ENCODE measurements around the gene NLRP10. TPM values are rescaled to one million over a fixed set of nuclear protein-coding genes. Genes with fewer than 3 reads are reported as not detected.

The NLRP10 gene
- total RNA-seq, 1 experiment from 2014 or later = 0.96 TPM

DNA sequence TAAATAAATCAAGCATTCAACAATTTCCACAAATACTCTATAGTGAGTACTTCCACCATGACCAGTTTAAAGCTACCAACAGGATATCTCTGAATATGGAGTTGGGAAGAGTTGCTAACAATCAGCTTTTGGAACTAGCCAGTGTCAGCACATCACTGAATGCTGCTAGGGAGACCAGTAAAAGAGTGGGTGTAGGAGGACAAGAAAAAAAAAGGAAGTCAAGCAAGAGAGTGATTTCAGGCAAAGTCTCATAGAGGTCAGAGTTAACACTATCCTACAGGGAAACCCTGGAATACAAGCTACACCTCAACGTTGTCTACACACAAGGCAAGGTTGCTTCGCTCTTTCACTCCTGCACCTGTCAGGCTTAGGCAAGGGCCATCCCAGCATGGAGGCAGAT is 46.1 kb upstream of the NLRP10 start:
- no peaks in the 10 kb centered on the region for H3K9me3 ChIP-seq (ENCODE audit: insufficient read depth, low read depth)
- no peak overlapping the region for H3K27ac ChIP-seq
- CTCF ChIA-PET = no interaction called here
- H3K79me2 ChIP-seq (ENCODE audit: low read depth) = no peaks in the 10 kb centered on the region
- no peaks in the 10 kb centered on the region for H3K36me3 ChIP-seq (ENCODE audit: low read depth)
- intact Hi-C loops (cut with micrococcal nuclease; ENCODE audit: unreplicated experiment) = no loop called here
- no peak overlapping the region for H2AFZ ChIP-seq
- H3F3A ChIP-seq (ENCODE audit: insufficient read depth, low read depth) = no peaks in the 10 kb centered on the region
- H4K20me1 ChIP-seq (ENCODE audit: insufficient read depth) = no peaks in the 10 kb centered on the region
- TF ChIP-seq EZH2 (IDR thresholded peaks at IDR 0.05; ENCODE audit: low read depth) = no peak
- TF ChIP-seq, protein P1, sequence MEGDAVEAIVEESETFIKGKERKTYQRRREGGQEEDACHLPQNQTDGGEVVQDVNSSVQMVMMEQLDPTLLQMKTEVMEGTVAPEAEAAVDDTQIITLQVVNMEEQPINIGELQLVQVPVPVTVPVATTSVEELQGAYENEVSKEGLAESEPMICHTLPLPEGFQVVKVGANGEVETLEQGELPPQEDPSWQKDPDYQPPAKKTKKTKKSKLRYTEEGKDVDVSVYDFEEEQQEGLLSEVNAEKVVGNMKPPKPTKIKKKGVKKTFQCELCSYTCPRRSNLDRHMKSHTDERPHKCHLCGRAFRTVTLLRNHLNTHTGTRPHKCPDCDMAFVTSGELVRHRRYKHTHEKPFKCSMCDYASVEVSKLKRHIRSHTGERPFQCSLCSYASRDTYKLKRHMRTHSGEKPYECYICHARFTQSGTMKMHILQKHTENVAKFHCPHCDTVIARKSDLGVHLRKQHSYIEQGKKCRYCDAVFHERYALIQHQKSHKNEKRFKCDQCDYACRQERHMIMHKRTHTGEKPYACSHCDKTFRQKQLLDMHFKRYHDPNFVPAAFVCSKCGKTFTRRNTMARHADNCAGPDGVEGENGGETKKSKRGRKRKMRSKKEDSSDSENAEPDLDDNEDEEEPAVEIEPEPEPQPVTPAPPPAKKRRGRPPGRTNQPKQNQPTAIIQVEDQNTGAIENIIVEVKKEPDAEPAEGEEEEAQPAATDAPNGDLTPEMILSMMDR (conservative IDR thresholded peaks at IDR 0.05) = no peak
- no peaks in the 10 kb centered on the region for H3K9me2 ChIP-seq (ENCODE audit: insufficient read depth)
- POLR2A ChIA-PET (ENCODE audit: unreplicated experiment) = no interaction called here
- BruUV-seq (replicated peaks) = no TSS peak
- no peaks in the 10 kb centered on the region for H3K4me1 ChIP-seq (replicated peaks; ENCODE audit: insufficient read depth)
- H3K4me2 ChIP-seq = no peak overlapping the region
- DNase-seq = no peak
- H3K4me3 ChIP-seq = no peak overlapping the region
- peaks cover 2% of the 10 kb centered on the region; the same call in 1 of the 2 replicates for H3K27me3 ChIP-seq (ENCODE audit: insufficient read depth, low read depth)

DNA sequence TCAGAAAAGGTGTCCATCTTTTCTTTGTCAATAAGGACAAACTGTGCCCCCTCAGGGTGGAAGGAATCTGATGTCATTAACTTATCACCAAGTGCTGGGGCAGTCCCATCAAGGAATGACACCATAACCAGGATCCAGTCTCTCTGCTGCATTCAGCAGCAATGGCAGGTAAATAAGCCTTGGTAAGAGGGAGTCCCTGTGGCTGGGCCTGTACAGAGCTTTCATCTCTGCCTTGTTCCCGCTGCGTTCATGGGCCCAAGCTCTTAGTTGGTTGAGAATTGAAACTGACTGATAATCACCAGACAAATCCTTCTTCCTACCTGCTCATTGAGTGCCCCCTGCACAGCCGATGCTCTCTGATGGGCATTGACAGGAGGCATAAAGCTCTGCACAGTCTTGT is 44.6 kb upstream of the NLRP10 start:
- H3K4me2 ChIP-seq = no peak overlapping the region
- no peak for DNase-seq
- POLR2A ChIA-PET (ENCODE audit: unreplicated experiment) = no interaction called here
- TF ChIP-seq EZH2 (IDR thresholded peaks at IDR 0.05; ENCODE audit: low read depth) = no peak
- TF ChIP-seq, protein P1 (conservative IDR thresholded peaks at IDR 0.05) = no peak
- CTCF ChIA-PET = interaction anchor here (0.8 kb wide), 1 partner anchor 90 kb away, joined by 3 read pairs; no protein-coding TSS in a partner anchor
- no peak overlapping the region for H3K27ac ChIP-seq
- H2AFZ ChIP-seq = no peak overlapping the region
- no peaks in the 10 kb centered on the region for H3K36me3 ChIP-seq (ENCODE audit: low read depth)
- H3K79me2 ChIP-seq (ENCODE audit: low read depth) = no peaks in the 10 kb centered on the region
- H3K27me3 ChIP-seq (ENCODE audit: insufficient read depth, low read depth) = no peaks in the 10 kb centered on the region; the same call in 1 of the 2 replicates
- H3K4me3 ChIP-seq = no peak overlapping the region
- no peaks in the 10 kb centered on the region for H3K4me1 ChIP-seq (replicated peaks; ENCODE audit: insufficient read depth)
- intact Hi-C loops (cut with micrococcal nuclease; ENCODE audit: unreplicated experiment) = loop anchor here (10.0 kb wide), 1 partner anchor 555 kb away; no protein-coding TSS in a partner anchor
- no peaks in the 10 kb centered on the region for H3F3A ChIP-seq (ENCODE audit: insufficient read depth, low read depth)
- H3K9me2 ChIP-seq (ENCODE audit: insufficient read depth) = no peaks in the 10 kb centered on the region
- no peaks in the 10 kb centered on the region for H4K20me1 ChIP-seq (ENCODE audit: insufficient read depth)
- no TSS peak for BruUV-seq (replicated peaks)
- H3K9me3 ChIP-seq (ENCODE audit: insufficient read depth, low read depth) = no peaks in the 10 kb centered on the region

DNA sequence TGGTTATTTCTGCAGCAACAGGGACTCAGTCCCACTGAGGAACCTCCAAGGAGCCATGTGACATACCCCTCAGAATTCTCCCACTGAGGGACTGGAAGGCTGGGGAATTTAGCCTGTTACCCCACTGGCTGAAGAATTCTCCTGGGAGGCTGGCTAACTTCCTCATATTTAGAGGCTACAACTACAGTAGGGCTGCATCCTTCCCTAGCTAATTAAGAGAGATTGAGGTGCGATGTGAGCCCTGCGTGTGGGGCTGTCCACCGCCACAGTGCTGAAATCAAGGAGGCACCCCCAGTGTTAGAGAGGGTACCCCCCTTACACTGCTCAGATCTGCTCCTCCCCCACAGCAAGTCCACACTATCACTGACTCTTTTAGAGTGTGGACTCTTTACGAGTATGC is 43.0 kb upstream of the NLRP10 start:
- Histone ChIP-seq H3K27me3 (ENCODE audit: insufficient read depth, low read depth) (no peaks in the 10 kb centered on the region; the same call in 1 of the 2 replicates), H3K79me2 (ENCODE audit: low read depth) (no peaks in the 10 kb centered on the region), H3K9me2 (ENCODE audit: insufficient read depth) (no peaks in the 10 kb centered on the region), H2AFZ (no peak overlapping the region), H4K20me1 (ENCODE audit: insufficient read depth) (no peaks in the 10 kb centered on the region), H3K4me2 (no peak overlapping the region), H3K4me3 (no peak overlapping the region), H3F3A (ENCODE audit: insufficient read depth, low read depth) (no peaks in the 10 kb centered on the region), H3K9me3 (ENCODE audit: insufficient read depth, low read depth) (no peaks in the 10 kb centered on the region), H3K36me3 (ENCODE audit: low read depth) (no peaks in the 10 kb centered on the region), H3K4me1 (replicated peaks; ENCODE audit: insufficient read depth) (no peaks in the 10 kb centered on the region), H3K27ac (no peak overlapping the region)
- POLR2A ChIA-PET (ENCODE audit: unreplicated experiment) = no interaction called here
- DNase-seq = no peak
- intact Hi-C loops (cut with micrococcal nuclease; ENCODE audit: unreplicated experiment) = loop anchor here (10.0 kb wide), 1 partner anchor 557 kb away; no protein-coding TSS in a partner anchor
- CTCF ChIA-PET = no interaction called here
- no TSS peak for BruUV-seq (replicated peaks)
- TF ChIP-seq, protein P1 (conservative IDR thresholded peaks at IDR 0.05) = no peak
- TF ChIP-seq EZH2 (IDR thresholded peaks at IDR 0.05; ENCODE audit: low read depth) = no peak

All from PC-9 (cell line).